GM18861 (cell line): ENCODE measurements around the gene MSH5.

Experiments used
- ATAC-seq: cut with Tn5 transposase; IDR thresholded peaks from one replicate; pipeline ENCODE4 v1.9.1; 2021; ENCODE audit not compliant: unreplicated experiment

MSH5 gene

GRCh38 chr6:31752739-31753319 lies 13.0 kb downstream of the MSH5 start:
- ATAC-seq, result no peak

- ATAC-seq, result no peak
These were observed 18.5 kb downstream of the MSH5 start for GRCh38 chr6:31758281-31758680.

GRCh38 chr6:31760790-31761189 lies 21.0 kb downstream of the MSH5 start:
- ATAC-seq, result no peak

- no peak for ATAC-seq
These were observed 21.5 kb downstream of the MSH5 start for GRCh38 chr6:31761343-31761742.

- ATAC-seq, result no peak
These were observed 22.6 kb downstream of the MSH5 start, which contains the start of gene SAPCD1 for GRCh38 chr6:31762356-31762755. Gene SAPCD1, plus strand, starts transcription at chr6:31762656. Its CDS starts 399 bp downstream, at chr6:31763055.

- no peak for ATAC-seq
These were observed 23.2 kb downstream of the MSH5 start for GRCh38 chr6:31762878-31763618.

GRCh38 chr6:31763619-31763940 lies 23.8 kb downstream of the MSH5 start:
- no peak for ATAC-seq

GRCh38 chr6:31764198-31764597 lies 24.4 kb downstream of the MSH5 start:
- ATAC-seq, result no peak

GRCh38 chr6:31765559-31765909 lies 25.7 kb downstream of the MSH5 start:
- ATAC-seq, result no peak

GRCh38 chr6:31765910-31766794 lies 26.3 kb downstream of the MSH5 start:
- no peak for ATAC-seq

- no peak for ATAC-seq
These were observed 27.4 kb downstream of the MSH5 start for GRCh38 chr6:31767096-31767645.

- ATAC-seq, result no peak
These were observed 28.8 kb downstream of the MSH5 start for GRCh38 chr6:31768363-31769257.

GRCh38 chr6:31769684-31770371 lies 30.0 kb downstream of the MSH5 start:
- ATAC-seq, result no peak

GRCh38 chr6:31770860-31771259 lies 31.1 kb downstream of the MSH5 start:
- ATAC-seq, result no peak

- no peak for ATAC-seq
These were observed 32.2 kb downstream of the MSH5 start for GRCh38 chr6:31771992-31772358.

GRCh38 chr6:31775184-31775583 lies 35.4 kb downstream of the MSH5 start:
- no peak for ATAC-seq

GRCh38 chr6:31775633-31776484 lies 36.1 kb downstream of the MSH5 start:
- ATAC-seq, result no peak

- ATAC-seq, result no peak
These were observed 36.7 kb downstream of the MSH5 start for GRCh38 chr6:31776485-31776988.
